Mammary epithelial cell (primary cell): ENCODE measurements around the gene ZNF143.

ENCODE experiments used
- CTCF ChIP-seq, 2 donors: IDR thresholded peaks in 1 of 2; conservative IDR thresholded peaks in 1 of 2; 2 replicates each; pipeline ENCODE4 v1.5.1; 2011 to 2012; ENCODE audit warnings: inconsistent platforms in 2 of 2, low read length in 2 of 2, mild to moderate bottlenecking in 2 of 2, control low read depth in 1 of 2, low read depth in 1 of 2; ENCODE audit not compliant: insufficient read depth in 1 of 2; ENCODE audit errors: extremely low read depth in 1 of 2
- EZH2 ChIP-seq: IDR thresholded peaks from 2 replicates; pipeline ENCODE4 v1.6.1; 2012; ENCODE audit warnings: low read length, inconsistent platforms, borderline replicate concordance

DNA sequence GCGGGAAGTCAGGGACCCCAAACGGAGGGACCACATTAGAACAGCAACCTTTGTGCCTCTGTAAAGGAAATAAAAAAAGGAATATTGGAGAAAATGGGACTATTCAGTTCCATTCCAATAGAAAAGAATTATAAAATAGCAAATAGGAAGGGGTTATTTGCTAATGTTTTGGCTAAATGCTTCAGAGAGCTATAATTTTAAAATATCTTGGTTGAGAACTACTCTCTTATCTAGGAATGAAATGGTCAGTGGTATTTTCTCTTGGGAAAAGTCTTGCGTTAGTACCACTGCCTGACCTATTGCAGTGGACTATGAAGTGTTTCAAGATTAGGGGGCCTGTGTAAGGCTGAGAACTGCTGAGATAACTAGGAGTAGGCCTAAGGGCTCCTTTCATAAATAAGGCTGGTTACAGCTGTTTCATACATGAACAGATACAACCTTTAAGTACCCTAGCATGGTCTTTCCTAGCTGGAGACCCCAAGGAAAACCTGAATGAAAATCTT, 105.8 kb downstream of the ZNF143 start:
- TF ChIP-seq CTCF (conservative IDR thresholded peaks at IDR 0.05 in 1 of 2, IDR thresholded peaks at IDR 0.05 in 1 of 2; ENCODE audit: extremely low read depth in 1 of 2, insufficient read depth in 1 of 2, low read depth in 1 of 2, low read length in 2 of 2) = no peak
- no peak for TF ChIP-seq EZH2
